T-helper 9 cell (primary cell): ENCODE results near the gene CLDN5.
A peak's percentile ranks its signal among the peaks of the same experiment; 100 is the strongest.

Experiments
- DNase-seq: peaks from one replicate; pipeline ENCODE4 v3.0.0-alpha.2; 2020

Gene CLDN5

DNA sequence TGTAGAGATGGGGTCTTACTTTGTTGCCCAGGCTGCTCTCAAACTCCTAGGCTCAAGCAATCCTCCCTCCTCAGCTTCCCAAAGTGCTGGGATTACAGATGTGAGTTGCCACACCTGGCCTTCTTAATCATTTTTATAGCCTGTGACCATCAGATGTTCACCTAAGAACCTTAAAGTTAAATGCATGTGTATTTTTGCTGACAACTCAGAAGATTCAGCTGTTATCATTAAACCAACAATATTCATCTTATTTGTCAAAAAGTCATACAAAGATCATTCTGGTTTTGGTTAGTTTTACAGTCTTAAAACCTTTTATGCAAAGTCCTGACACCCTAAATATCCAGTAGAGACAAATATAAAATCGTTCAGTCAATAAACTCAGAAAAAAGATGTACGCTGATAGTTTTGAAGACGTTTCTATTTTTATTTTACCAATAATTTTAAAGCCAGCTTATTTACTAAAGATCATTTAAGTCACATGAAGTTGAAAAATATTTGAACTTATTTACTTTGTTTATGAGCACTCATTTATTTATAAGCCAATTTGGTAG is 22.2 kb downstream of the CLDN5 start:
- no peak for DNase-seq

DNA sequence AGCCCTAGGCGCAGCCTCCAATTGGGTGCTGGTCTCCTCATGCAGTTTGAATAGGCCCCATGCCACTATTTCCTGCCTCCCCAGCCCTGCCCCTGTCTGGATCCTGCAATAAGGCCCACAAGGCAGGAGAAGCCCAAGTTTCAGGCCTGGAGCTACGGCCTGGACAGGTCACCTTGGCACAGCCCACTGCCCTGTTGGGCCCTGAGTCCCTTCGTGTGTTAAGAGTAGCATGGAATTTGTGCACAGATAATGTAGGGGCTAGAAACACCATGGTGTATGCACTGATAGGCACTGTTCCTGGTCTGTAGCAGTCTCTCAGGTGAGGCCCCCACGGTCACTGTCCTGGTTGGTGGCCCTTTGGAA is 24.3 kb downstream of the CLDN5 start:
- no peak for DNase-seq

DNA sequence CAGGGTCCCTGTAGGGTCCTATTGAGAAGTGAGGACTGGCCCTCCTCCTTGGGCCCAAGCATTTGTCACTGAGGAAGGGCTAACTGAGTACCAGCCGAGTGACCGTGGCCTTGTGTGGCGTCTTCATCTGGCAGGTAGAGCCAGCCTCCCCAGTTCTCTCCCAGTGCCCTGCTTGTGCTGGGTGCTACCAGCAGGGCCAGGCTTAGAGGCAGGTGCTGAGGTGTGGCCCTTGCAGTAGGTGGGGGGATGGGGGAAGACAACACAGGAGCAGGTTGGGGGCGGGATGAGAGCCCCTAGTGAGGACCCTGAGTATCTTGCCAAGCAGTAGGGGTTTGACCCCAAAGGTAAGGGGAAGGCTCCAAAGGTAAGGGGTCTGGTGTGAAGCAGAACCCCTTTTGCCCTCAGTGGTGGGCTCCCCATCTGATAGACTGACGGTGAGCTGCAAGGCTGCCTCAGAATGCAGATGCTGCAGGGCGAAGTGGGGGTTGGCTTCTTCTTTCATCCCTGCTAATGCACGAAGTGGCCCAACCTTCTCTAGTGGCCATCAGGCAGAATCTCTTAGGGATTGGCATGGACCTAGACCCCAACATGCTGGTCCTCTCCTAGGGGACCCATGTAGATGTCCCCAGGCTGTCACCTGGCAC is 24.9 kb downstream of the CLDN5 start:
- no peak for DNase-seq

DNA sequence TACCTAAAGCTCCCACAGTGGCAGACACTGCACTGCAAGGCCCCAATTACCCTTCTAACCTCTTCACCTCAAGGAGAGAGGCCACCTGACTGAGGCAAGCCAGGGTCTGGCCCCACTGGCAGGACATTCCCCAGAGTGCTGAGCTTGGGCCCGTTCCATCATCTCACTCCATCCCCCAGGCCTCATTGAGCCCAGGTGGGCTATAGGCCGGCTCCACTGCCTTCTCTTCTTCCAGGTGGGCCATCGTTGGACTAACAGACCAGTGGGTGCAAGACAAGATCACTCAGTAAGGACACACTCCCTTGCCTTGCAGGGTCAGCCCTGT is 25.4 kb downstream of the CLDN5 start:
- DNase-seq = no peak

DNA sequence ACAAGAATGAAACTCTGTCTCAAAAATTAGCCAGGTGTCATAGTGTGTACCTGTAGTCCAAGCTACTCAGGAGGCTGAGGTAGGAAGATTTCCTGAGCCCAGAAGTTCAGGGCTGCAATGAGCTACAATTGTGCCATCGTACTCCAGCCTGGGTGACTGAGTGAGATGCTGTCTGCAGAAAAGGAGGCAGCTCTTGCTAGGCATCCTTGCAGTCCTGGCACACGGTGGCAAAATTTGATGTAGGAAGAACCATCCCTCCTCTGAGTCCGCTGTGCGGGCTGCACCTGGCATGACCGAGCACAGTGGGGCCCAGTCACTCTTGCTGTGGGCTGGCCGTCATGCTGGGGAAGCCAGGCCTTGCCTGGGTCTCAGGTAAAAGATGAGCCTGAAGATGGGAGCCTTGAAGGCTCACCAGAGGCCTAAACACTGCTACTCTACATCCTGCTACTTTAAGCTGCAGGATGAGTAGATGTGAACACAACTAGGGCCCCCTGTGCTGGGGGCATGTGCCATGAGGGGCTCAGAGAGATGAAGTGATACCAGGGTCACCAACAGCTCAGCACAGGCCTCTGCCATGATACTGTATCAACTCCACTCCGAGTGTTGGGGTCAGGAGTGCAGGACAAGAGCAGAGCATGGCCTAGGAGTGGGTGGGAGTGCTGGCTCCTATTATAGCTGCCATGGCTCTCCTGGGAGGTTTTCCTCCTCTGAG is 25.9 kb downstream of the CLDN5 start:
- no peak for DNase-seq

DNA sequence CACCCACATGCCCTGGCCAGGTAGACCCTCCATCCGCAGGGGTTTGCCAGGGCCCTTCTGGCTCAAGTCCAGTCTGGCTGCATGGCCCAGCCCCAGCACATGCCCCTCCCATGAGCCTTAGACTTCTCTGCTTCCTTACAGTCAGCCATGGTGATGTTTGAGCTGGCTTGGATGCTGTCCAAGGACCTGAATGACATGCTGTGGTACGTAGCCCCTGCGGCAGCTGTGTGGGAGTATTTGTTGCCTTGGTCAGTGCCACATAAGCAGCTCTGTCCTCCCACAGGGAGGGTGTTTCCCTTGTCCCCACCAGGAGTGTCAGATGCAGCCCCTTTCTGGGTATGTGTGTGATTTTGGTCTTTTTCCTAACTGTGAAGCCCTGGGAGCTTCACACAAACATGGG is 27.0 kb downstream of the CLDN5 start:
- no peak for DNase-seq

DNA sequence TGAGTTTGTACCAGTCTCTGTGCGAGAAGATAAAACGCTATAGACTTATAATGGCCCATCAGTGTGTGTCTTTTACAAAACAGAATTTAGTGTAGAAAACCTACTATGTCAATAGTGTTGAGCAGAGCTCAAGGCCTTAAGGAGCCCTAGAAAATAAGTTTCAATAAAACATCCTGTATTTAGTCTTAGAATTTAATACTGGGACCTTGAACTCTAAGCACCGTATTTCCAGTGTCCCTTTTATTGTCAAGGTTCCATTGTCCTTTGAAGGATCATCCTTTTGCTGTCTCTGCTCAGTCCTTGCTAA is 27.9 kb downstream of the CLDN5 start:
- no peak for DNase-seq

DNA sequence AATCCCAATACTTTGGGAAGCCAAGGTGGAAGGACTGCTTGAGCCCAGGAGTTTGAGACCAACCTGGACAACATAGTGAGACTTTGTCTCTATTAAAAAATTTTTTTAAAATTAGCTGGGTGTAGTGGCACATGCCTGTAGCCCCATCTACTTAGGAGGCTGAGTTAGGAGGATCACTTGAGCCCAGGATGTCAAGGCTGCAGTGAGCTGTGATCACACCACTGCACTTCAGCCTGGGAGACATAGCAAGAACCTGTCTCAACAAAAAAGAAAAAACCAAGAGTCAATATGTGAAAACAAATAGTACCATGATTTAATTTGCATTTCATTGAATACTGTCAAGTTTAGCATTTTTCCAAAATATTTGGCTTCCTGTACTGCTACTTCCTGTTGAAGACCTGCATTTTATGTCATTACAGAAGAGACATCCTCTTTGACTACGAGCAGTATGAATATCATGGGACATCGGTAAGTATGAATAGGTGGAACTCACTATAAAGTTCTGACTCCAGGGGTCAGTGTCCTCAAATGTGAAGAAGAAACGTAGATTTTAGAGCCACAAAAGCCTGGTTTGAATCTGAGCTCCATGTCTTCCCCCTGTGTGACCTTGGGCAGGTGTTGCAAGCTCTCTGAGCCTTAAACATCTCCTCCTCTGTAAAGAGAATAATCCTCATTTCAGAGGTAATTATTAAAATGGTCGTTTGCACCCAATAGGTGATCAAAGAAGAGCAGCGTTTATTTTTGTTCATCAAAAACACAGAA is 28.5 kb downstream of the CLDN5 start:
- no peak for DNase-seq

DNA sequence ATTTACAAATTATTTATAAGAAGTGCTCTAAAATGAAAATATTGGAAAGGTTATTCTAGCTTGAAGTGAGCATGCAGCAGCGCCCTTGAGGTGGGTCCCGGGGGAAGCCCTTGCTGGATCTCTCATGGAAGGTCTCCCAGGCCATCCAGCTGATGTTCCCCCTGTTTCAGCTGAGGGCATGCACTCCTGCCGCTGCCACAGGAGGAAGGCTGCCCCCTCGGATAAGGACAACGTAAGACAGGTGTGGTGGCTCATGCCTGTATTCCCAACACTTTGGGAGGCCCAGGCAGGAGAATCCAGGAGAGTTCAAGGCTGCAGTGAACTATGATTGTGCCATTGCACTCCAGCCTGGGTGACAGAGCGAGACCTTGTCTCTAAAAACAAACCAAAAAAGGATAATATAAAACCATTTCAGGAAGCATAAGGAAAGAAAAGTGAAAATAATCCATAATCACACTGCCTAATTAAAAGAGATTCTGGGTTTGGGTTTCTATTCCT is 29.5 kb downstream of the CLDN5 start:
- no peak for DNase-seq

DNA sequence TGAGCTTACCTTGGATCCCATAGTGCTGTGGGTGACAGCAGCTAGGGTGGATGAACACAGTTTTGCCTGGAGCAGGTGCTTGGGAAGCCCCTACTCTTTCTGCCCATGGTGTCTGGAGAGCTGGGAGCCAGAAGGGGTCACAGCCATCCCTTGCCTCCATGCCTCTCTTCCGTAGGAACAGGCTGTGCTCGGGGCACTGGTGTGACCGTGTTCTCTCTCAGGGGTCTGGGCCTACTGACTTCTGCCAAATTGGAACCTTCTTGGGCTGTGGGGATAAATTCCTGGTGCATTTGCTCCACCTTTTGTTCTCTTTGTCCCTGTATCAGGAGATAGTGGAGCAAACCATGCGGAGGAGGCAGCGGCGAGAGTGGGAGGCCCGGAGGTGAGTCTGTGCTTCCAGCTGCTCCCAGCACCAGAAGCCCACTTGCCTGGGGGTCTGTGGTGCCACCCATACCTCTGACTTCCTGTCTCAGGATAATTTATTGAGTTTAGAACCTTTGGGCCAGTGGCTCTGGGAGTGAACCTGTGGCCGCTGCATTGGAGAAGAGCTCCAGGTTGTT is 30.1 kb downstream of the CLDN5 start:
- DNase-seq = no peak

DNA sequence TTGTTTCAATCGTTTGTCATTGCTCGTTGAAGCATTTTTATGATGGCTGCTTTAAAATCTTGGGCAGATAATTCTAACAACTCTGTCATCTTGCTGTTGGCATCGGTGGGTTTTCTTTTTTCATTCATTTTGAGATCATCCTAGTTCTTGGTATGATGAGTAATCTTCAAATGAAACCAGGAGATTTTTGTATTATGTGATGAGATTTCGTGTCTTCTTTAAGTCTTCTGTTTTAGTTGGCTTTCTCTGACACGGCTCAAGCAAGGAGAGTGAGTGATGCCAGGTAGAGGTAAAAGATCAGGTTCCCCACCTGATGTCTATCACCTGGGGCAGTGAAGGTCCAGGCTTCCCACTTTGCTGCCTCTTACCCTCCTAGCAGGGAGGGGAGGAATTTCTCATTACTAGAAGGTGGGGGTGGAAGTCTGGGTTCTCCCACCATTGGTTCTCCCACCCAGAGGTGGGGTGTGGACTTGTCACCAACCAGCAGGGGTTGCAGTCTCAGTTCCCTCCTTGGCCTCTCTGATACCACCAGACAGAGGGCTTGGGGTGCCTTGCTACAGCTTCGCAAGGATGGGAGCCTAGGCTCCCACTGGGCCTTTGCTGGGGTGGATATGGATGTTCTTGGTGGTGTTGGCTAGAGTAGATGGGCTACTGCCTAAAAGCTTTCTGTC is 31.6 kb downstream of the CLDN5 start:
- DNase-seq = no peak

DNA sequence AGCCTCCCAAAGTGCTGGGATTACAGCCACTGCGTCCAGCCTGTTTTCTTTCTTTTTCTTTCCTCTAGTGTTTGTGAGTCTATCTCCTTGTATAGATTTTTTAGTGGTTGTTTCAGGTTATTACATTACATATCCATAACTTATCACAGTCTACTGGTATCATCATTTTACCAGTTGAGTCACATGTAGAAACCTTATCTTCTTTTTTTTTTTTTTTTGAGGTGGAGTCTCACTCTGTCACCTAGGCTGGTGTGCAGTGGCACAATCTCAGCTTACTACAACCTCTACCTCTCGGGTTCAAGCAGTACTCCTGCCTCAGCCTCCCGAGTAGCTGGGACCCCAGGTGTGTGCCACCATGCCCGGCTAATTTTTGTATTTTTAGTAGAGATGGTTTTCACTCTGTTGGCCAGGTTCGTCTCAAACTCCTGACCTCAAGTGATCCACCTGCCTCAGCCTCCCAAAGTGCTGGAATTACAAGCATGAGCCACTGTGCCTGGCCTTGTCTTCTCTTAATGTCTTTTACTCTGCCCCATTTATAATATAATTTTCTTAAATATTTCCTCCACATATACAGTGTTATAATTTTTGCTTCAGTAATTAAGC is 33.5 kb downstream of the CLDN5 start:
- no peak for DNase-seq

DNA sequence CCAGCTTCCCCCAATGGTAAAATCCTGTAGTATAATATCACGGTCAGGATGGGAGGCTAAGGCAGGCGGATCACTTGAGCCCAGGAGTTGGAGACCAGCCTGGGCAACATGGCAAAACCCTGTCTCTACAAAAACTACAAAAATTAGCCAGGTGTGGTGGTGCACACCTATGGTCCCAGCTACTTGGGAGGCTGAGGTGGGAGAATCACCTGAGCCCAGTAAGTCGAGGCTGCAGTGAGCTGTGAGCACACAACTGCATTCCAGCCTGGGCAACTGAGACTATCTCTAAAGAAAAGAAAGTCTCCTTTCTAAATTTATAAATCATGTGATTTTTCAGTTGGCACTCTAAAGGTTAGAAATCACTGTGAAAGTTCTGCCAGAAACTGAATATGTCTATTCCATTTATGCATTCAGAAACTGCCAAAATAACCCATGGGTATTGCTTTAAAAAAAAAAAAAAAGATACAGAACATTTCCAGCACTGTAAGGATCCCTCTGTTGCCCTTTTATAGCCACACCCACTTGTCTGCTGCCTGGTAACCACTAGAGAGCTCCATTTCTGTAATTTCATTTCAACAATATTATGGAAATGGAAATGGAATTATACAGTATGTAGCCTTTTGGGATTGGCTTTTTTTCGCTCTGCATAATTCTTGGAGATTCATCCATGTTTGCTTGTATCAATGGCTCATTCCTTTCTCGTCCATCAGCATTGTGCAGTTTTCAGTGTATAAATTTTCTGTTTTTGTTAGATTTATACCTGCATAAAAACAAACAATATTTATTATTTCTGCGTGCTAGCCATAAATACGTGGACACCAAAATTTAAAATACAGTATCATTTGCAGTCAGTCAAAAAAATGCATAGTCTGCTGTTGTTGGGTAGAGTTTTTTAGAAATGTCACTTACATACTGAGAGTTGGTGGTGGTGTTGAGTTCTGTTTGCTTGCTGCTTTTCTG is 35.0 kb downstream of the CLDN5 start:
- DNase-seq = no peak

DNA sequence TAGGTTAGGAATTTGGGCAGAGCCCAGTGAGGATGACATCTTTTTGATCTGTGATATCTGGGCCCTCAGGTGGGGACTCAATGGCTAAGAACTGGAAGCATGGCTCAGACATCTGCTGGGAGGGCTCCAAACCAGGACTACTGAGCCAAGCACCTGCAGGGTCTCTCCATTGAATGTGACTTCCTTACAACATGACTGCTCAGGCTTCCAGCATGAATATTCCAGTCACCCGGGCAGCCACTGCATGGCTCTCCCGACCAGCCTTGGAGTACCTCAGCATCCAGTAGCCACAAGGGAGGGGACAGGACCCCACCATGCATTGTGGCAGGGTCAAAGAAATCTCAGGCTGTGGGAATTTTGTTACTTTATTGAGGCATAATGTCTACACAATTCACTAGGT is 35.9 kb downstream of the CLDN5 start:
- no peak for DNase-seq

DNA sequence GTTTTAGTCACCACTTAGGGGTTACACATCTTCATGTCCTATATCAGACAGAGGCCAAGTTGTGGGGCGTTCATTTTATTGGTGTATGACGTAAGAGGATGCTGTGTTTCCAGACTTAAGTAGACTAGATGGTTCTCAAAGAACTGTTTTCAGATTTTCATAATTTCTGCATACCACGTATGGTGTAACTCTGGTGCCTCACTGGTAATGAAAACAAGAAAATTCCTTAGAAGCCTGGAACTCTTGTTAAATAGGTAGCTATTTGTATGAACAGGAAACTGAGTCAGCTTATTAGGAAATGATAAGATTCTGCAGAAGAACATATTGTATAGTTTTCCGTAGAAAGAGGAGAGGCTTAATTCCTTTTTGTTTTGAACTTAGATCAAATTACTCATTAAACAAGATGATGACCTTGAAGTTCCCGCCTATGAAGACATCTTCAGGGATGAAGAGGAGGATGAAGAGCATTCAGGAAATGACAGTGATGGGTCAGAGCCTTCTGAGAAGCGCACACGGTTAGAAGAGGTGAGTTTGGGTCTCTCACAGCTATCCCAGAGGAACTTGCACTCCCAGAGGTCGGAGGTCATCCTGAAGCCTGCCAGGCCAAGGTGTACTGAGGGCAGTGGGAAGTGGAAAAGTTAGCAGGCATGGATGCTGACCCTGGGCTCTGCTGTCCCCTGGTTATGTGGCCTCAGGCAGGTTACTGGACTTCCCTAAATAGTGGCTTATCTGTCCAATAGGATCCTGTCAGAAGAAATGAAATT is 40.5 kb downstream of the CLDN5 start:
- no peak for DNase-seq

DNA sequence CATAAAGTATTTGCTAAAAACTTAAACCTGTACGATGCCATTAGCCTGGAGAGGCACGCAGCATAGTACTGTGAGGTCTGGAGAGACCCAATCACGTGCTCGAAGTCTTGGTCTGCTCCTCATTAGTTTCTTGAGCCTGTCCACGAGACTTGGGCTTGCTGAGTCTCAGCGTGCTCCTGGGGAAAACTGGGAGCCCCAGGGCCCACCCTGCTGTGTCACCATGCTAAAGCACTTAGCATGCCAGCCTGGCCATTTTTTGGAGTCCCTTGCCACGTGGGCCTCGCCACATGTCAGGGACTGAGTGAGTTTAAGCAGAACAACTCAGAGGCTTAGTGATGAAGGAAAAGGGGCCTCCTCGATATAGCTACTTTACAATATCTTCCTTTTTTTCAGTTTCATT is 41.9 kb downstream of the CLDN5 start:
- no peak for DNase-seq

DNA sequence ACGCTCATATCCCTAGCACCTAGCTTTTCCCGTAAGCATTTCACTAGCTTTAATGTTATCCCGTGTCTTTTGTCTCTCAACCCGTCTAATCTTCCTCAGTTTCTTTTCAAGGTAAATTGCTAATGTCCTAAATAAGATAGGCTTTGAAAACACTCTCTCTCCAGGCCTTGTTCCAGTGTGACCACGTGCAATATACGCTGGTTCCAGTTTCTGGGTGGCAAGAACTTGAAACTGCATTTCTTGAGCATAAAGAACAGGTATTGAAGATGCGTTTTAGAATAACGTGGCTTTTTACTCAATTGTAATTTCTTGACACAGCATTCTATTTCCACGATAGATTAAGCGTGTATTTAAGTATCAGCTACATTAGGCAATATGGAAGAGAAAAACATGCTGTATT is 43.4 kb downstream of the CLDN5 start:
- DNase-seq = no peak

DNA sequence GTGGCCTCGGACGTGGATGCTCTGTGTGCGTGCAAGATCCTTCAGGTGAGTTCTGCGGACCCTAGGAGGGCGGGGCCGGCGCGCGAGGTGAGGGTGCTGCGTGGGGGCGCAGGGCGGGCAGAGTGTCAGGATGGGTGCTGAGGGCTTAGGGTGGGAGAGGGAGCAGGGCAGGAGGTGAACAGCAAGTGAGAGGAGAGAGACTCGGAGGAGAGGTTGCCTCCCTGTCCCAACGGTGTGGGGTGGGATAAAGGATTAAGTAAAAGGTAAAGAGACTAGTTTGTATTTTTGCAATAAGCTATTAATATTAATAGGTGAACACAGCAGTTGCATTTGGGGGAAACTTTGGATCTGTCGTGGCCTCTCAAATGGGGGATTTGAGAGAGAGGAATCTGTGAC is 44.0 kb downstream of the CLDN5 start:
- DNase-seq = no peak

DNA sequence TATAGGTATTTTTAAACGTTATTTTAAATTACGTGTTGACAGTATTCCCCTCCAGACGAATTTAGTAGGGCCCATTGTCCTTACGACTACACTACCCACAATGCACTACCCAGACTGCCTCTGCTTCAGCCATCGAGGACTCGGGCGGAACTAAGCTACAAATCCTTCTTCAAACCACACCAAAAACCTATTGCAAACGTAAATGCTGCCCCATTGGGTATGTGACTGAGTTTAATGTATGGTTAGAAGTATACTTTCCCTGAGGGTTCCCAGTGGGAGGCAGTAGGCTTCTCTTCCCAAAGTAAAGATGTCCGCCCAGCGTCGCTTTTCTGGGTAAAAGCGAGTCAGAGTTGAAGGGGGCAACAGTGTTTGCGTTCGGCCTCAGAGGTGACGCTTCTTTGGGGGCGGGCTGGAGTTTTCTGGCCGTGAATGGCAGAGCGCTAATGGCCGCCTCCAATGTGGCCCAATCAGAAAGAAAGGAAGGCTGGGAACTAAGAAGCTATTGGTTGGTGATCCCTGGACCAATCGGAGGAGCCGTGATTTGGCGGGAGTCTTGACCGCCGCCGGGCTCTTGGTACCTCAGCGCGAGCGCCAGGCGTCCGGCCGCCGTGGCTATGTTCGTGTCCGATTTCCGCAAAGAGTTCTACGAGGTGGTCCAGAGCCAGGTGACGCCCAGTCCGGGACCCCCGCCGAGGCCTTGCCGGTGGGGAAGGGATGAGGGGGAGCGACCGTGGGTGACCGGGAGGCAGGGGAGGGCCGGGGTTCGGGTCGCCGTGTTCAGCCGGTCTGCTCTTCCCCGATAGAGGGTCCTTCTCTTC is 44.6 kb downstream of the CLDN5 start, which contains the start of gene CDC45:
Gene CDC45, plus strand, starts transcription at position 566 of the 818 bp plus-strand sequence. Its CDS starts 49 bp downstream, at position 615.
- DNase-seq = peak; percentile 88
